Measurements from ENCODE around the gene TAF10.

GRCh38 chr11:6617315-6617781, 5.3 kb upstream of the TAF10 start:
- TF ChIP-seq CTCF (IDR thresholded peaks at IDR 0.05 in 4 of 5, conservative IDR thresholded peaks at IDR 0.05 in 1 of 5): no peak
- TF ChIP-seq POLR2A (IDR thresholded peaks at IDR 0.05): no peak
